GM19372 (cell line): ENCODE data around the gene ZNF219.
A peak's percentile ranks its signal among the peaks of the same experiment; 100 is the strongest.

Experiments used
- ATAC-seq: cut with Tn5 transposase; IDR thresholded peaks from one replicate; pipeline ENCODE4 v1.9.1; 2021; ENCODE audit warnings: mild to moderate bottlenecking, low read depth, moderate library complexity; ENCODE audit not compliant: unreplicated experiment

The ZNF219 gene

GRCh38 chr14:21088687-21089086 lies 9.8 kb downstream of the ZNF219 start:
- no peak for ATAC-seq

GRCh38 chr14:21087294-21088091 lies 11.0 kb downstream of the ZNF219 start:
- no peak for ATAC-seq

GRCh38 chr14:21086908-21087293 lies 11.6 kb downstream of the ZNF219 start:
- no peak for ATAC-seq

- no peak for ATAC-seq
Measured at GRCh38 chr14:21084998-21085853, 13.2 kb downstream of the ZNF219 start.

GRCh38 chr14:21084396-21084795 lies 14.1 kb downstream of the ZNF219 start:
- no peak for ATAC-seq

- no peak for ATAC-seq
Measured at GRCh38 chr14:21083565-21084325, 14.7 kb downstream of the ZNF219 start.

GRCh38 chr14:21081521-21082142 lies 16.8 kb downstream of the ZNF219 start:
- ATAC-seq = no peak

- no peak for ATAC-seq
Measured at GRCh38 chr14:21078726-21079125, 19.7 kb downstream of the ZNF219 start.

GRCh38 chr14:21078287-21078686 lies 20.2 kb downstream of the ZNF219 start:
- no peak for ATAC-seq

- ATAC-seq = no peak
Measured at GRCh38 chr14:21077672-21078071, 20.8 kb downstream of the ZNF219 start.

- no peak for ATAC-seq
Measured at GRCh38 chr14:21075719-21076437, 22.6 kb downstream of the ZNF219 start.

GRCh38 chr14:21074398-21075272 lies 23.8 kb downstream of the ZNF219 start:
- ATAC-seq = no peak

GRCh38 chr14:21073921-21074320 lies 24.5 kb downstream of the ZNF219 start:
- no peak for ATAC-seq

- no peak for ATAC-seq
Measured at GRCh38 chr14:21072781-21073339, 25.6 kb downstream of the ZNF219 start.

- no peak for ATAC-seq
Measured at GRCh38 chr14:21072031-21072473, 26.4 kb downstream of the ZNF219 start.

GRCh38 chr14:21071225-21072030 lies 27.0 kb downstream of the ZNF219 start:
- ATAC-seq = peak; percentile 47

GRCh38 chr14:21070610-21071224 lies 27.7 kb downstream of the ZNF219 start:
- peak; percentile 11 for ATAC-seq
